Stimulated activated CD4-positive, alpha-beta T cell treated with anti-CD3 and anti-CD28 coated beads, Interleukin-4, amount 100 ng/mL, for 1 hour (primary cell): ENCODE measurements around the gene UGT1A8.

Source experiments
- DNase-seq: peaks from one replicate; pipeline ENCODE4 v3.0.0-alpha.2; 2020

UGT1A8 gene

GRCh38 chr2:233772153-233772552 is 154.7 kb downstream of the UGT1A8 start:
- DNase-seq = no peak

- no peak for DNase-seq
These were observed 155.2 kb downstream of the UGT1A8 start for GRCh38 chr2:233772583-233772982.

- no peak for DNase-seq
These were observed 156.4 kb downstream of the UGT1A8 start for GRCh38 chr2:233773854-233774253.

GRCh38 chr2:233775414-233775813 is 158.0 kb downstream of the UGT1A8 start:
- DNase-seq = no peak

- no peak for DNase-seq
These were observed 160.6 kb downstream of the UGT1A8 start, which contains the start of gene MROH2A for GRCh38 chr2:233778030-233778429. Gene MROH2A, plus strand, starts transcription at chr2:233778330. Its CDS starts 1,029 bp downstream, at chr2:233779359.

- no peak for DNase-seq
These were observed 162.3 kb downstream of the UGT1A8 start for GRCh38 chr2:233779722-233780121.

GRCh38 chr2:233780771-233781170 is 163.3 kb downstream of the UGT1A8 start:
- DNase-seq = no peak

- no peak for DNase-seq
These were observed 172.1 kb downstream of the UGT1A8 start for GRCh38 chr2:233789554-233789953.

- no peak for DNase-seq
These were observed 173.9 kb downstream of the UGT1A8 start for GRCh38 chr2:233791151-233791882.

- no peak for DNase-seq
These were observed 174.5 kb downstream of the UGT1A8 start for GRCh38 chr2:233791883-233792329.

GRCh38 chr2:233792720-233793119 is 175.3 kb downstream of the UGT1A8 start:
- DNase-seq = no peak

- DNase-seq = no peak
These were observed 176.2 kb downstream of the UGT1A8 start for GRCh38 chr2:233793465-233794127.

- no peak for DNase-seq
These were observed 176.8 kb downstream of the UGT1A8 start for GRCh38 chr2:233794128-233794658.

- no peak for DNase-seq
These were observed 178.3 kb downstream of the UGT1A8 start for GRCh38 chr2:233795735-233796171.

- no peak for DNase-seq
These were observed 178.8 kb downstream of the UGT1A8 start for GRCh38 chr2:233796254-233796653.

GRCh38 chr2:233798335-233799086 is 181.1 kb downstream of the UGT1A8 start:
- DNase-seq = no peak

- no peak for DNase-seq
These were observed 181.7 kb downstream of the UGT1A8 start for GRCh38 chr2:233799087-233799665.

- DNase-seq = no peak
These were observed 182.3 kb downstream of the UGT1A8 start for GRCh38 chr2:233799716-233800115.

GRCh38 chr2:233800208-233800607 is 182.8 kb downstream of the UGT1A8 start:
- no peak for DNase-seq

- DNase-seq = no peak
These were observed 184.1 kb downstream of the UGT1A8 start for GRCh38 chr2:233801357-233802131.

GRCh38 chr2:233802132-233802815 is 184.8 kb downstream of the UGT1A8 start:
- no peak for DNase-seq
